Neural progenitor cell (in vitro differentiated cells): ENCODE measurements around the gene NTMT1.

Source experiments
- EZH2 ChIP-seq: fragments of 200-600 bp; sonication (generic); IDR thresholded peaks from 2 replicates; pipeline ENCODE4 v1.6.1; 2017; ENCODE audit warnings: antibody characterized with exemption, mild to moderate bottlenecking, moderate library complexity
- TF ChIP-seq, protein P1 (sequence below): fragments of 200-600 bp; sonication (generic); IDR thresholded peaks from 2 replicates; pipeline ENCODE4 v1.5.1; 2017; ENCODE audit warnings: antibody characterized with exemption, mild to moderate bottlenecking

DNA sequence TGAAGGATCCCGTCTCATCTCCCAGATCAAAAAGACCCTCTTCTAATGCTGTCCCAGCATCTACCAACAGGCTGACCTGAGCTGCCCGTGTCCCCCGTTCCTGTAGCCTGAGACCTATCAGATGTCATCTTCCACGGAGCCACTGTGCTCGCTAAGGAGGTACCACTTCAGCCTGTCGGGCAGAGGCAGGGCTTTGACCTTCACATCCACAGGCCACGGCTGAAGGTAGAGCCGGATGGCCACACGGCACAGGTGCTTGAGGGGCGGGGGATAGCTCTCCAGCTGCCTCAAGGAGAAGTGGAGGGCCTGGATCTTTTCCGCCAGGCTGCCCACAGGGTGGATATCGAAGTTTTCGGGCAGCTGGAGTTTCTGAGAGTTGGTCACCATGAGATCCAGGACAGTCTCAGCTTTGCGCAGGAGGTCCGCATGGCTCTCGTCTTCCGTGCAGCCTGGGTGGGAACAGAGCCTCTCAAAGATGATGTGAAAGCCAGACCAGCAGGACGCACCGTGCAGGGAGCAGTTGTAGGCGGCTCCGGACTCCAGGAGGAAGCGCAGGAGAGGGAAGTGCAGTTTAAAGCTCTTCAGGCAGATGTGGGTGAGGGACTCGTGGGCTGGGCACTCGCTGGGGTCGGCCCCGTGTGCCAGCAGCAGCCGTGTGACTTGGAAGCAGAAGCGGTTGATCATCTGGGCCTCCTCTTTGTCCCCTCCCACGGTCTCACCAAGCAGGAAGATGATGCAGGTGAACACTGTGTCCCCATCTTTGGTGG, 11.9 kb downstream of the NTMT1 start:
- TF ChIP-seq, protein P1, sequence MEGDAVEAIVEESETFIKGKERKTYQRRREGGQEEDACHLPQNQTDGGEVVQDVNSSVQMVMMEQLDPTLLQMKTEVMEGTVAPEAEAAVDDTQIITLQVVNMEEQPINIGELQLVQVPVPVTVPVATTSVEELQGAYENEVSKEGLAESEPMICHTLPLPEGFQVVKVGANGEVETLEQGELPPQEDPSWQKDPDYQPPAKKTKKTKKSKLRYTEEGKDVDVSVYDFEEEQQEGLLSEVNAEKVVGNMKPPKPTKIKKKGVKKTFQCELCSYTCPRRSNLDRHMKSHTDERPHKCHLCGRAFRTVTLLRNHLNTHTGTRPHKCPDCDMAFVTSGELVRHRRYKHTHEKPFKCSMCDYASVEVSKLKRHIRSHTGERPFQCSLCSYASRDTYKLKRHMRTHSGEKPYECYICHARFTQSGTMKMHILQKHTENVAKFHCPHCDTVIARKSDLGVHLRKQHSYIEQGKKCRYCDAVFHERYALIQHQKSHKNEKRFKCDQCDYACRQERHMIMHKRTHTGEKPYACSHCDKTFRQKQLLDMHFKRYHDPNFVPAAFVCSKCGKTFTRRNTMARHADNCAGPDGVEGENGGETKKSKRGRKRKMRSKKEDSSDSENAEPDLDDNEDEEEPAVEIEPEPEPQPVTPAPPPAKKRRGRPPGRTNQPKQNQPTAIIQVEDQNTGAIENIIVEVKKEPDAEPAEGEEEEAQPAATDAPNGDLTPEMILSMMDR, result no peak
- no peak for TF ChIP-seq EZH2
